ENCODE results near the gene CDCA8.

- TF ChIP-seq CTCF (IDR thresholded peaks at IDR 0.05; ENCODE audit: insufficient read depth, low read depth, low read length), result no peak
- TF ChIP-seq EZH2 (IDR thresholded peaks at IDR 0.05; ENCODE audit: insufficient read depth, low read length), result no peak
Observed at GRCh38 chr1:37708471-37708870, 16.2 kb downstream of the CDCA8 start.

Data from astrocyte (in vitro differentiated cells and primary cell).